HuH-7 (cell line): ENCODE measurements around the gene TAP1.

Source experiments
- DNase-seq: peaks from one replicate; pipeline ENCODE4 v3.0.0; 2011; ENCODE audit warnings: low spot score

TAP1 gene

DNA sequence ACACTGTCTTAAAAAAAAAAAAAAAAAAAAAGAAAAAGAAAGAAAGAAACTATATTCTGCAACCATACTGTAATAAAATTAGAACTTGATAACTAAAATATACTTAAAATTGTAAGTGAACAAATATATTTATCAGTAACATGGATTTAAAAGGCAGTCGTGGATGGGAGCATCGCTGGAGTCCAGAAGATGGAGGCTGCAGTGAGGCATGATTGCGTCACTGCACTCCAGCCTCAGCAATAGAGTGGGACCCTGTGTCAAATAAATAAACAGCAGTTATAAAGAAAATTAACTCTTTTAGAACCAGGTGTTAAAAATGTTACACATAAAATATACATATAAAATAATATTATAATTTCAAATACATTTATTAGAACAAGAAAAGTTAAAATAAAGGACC, 9.2 kb upstream of the TAP1 start:
- DNase-seq, result no peak

DNA sequence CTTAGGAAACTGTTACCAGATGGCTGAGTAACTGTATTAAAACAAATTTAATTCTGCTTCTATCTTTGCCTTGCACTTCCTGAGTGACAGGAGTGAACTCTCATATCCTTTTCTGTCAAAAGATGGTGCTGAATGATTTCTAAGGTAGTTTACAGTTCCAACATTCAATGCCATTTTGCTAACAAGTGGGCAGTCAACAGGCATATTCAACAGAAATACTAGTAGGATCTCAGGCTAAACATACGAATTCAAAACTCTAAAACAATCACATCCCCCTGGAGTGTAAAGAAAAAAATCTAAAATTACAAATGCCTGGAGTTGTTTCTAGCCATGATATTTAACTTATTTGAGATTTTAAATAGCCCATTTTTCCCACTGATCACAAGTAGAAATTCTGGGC, 7.2 kb upstream of the TAP1 start:
- no peak for DNase-seq

DNA sequence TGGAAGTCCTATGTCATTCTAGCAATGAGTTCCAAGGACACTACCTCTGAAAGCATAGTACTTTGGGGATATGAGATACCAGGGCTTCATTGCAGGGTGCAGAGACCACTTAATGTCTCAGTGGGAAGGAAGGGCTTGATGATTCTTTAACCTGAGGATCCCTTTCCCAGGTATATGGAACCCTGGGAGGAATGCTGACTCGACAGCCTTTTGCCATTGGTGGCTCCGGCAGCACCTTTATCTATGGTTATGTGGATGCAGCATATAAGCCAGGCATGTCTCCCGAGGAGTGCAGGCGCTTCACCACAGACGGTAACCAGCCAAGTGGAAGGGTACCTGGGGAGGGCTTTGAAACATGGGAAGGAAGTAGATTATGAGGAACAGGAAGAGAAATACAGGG, 4.7 kb upstream of the TAP1 start:
- DNase-seq, result no peak

DNA sequence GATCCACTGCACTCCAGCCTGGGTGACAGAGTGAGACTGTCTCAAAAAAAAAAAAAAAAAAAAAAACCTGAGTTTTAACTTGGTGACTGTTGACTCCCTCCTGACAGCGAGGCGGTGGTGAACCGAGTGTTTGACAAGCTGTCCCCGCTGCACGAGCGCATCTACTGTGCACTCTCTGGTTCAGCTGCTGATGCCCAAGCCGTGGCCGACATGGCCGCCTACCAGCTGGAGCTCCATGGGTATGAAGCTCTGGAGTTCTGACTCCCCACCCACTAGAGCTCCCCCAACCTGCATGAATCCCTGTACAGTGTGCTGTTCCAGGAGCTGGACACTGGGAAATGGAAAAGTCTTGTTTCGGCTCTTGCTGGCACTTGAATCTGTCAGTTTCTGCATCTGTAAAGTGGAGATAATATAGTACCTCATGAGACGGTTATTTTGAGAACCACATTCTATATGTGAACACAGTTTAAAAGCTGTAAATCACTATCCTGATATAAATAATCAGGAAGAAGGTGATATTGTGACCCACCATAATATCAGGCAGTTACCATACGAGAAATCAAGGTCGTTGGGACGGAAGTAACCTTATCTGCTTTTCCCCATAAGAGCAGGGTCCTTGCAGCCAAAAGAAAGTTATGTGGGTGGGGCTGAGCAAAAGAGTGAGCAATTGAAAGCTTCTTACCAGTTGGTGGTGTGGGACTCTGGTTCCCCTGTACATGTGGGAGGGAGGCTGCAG, 3.8 kb upstream of the TAP1 start:
- DNase-seq, result no peak

DNA sequence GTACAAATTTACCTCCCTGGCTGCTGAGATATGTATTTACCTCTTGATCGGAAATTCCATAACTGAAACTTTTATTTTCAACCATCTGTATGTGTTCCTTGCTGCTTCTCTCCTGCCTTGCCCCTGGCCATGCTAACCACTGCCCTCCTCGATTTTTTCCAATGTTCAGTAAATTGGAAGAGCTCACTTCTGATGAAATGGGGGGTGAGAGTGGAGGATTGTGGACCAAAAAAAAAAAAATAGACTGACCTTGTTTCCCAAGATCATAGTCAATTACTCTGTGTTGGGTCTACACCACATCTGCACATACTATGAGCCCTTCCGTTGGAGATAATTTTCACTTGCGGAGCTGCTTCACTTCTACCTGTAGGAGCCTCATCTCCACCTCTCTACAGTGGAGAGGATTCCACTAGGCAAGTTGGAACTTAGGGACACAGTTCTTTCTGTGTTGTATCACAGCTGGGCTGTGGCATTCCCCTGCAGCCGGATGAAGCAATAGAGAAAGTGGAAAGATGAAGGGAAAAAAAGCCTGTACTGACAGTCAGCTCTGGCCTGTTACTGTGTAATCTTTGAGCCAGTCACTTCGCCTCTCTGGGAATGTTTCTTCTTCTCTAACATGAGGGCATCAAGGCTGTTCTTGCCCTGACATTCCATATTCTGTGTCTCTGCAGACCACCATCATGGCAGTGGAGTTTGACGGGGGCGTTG, 2.1 kb upstream of the TAP1 start:
- no peak for DNase-seq

DNA sequence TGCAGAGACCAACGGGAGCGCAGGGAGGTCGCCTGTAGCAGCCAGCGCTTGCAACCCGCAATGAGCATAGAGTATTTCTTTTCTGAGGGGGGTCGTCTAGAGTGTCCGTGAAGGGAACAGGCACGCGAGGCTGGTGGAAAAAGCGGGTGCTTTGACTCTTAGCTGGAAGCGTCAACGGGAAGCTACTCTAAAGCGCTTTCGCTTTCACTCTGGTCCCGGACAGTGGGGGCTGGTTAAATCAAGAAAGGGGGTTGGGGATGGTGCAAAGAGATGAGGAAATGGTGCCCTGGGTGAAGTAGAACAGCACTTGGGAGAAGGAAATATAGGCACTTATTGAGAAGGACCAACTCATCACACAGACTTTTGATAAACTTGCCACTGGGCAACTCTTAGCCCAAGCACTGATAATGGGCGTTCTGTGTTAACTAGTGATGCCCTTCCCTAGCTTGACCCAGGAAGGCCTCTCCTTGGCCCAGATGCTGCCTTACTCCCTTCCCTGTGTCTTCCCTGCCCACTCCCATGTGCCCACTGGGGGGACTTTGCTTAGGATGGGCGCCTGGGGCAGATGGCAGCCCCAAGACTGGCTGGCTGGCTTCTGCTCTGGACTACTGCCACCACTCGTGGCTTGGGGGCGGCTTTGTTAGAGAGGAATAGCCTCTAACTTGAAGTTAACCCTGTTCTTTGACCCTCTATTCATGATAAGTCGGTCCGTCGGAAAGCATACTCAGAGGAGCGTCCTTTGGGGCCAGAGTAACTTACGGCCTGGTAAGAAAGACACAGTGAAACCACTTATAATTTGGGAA, 1.1 kb upstream of the TAP1 start:
- DNase-seq, result peak; percentile 35

DNA sequence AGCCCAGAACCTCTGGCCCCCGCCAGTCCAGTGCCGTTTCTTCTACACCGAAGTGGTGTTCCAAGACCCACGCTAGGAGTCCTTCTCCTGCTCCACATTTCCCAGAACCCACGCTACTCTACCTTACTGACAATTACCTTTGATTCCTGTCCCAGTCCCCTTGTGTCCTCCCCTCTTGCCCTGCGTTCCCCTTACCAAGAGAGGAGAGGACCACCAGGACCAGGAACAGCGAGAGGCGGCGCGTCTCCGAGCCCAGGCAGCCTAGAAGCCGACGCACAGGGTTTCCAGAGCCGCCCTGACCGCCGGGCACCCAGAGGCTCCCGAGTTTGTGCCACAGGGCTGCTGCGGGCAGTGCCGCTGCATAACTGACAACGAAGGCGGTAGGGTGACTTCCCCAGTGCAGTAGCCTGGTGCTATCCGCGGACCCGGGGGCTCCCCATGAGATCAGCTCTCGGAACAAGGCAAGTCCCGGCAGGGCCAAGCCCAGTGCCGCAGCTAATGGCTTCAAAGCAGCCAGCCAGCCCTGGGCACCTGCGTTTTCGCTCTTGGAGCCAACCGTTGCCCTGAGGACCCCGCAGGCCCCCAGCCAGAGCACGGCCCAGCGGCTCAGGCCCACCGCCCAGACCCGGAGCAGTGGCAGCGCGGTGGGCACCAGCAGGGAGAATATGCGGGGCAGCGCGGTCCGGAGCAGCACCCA, 512 bp downstream of the TAP1 start:
- peak; percentile 27 for DNase-seq

DNA sequence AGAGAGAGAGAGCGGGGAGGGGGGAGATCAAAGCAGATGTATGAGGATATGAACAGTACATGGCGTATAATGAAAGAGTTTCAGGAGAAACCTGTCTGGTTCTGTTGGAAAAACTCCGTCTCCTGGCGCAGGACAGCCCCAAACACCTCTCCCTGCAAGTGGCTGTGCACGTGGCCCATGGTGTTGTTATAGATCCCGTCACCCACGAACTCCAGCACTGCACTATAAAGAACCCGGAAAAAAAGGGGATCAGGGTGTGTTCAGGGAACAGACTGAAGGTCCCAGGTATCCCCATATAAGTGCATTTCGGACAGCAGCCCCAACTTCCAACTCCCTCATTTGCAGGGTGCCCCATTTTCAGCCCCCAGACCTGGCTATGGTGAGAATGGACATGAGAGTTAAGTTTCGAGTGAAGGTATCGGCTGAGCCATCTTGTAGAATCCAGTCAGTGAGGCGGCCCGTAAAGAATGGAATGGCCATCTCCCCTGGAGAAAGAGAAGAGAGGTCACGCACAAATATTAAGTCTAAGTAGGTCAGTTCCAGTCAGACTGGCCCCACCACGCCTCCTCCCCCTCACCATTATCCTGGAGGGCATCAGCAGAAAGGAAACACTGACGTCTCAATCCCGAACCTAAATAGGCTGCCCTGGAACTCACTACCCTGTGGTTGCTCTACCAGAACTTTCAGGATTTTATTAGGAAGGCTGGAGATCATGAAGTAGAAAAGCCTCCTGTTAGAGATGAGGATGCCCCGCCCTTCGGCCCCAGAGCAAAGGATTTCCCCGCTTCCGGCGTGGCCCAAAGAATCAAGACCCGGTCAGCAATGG, 1.3 kb downstream of the TAP1 start:
- no peak for DNase-seq

DNA sequence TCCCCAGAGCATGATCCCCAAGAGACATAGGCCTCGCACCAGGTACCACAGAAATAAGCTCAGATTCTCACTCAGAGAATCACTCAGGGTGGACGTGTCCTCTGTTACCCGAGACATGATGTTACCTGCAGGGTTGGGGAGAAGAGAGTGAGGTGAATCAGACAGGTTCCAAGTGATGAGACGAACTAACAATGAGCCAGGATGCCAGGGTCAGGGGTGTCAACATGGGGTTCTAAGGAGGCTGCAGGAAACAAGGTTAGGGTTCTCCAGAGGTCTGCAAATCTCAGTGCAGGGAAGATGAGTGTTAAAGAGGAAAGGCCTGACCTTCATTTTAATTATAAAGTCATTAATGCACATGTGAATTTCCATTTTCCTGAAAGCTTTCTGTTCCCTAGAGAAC, 2.5 kb downstream of the TAP1 start:
- no peak for DNase-seq

DNA sequence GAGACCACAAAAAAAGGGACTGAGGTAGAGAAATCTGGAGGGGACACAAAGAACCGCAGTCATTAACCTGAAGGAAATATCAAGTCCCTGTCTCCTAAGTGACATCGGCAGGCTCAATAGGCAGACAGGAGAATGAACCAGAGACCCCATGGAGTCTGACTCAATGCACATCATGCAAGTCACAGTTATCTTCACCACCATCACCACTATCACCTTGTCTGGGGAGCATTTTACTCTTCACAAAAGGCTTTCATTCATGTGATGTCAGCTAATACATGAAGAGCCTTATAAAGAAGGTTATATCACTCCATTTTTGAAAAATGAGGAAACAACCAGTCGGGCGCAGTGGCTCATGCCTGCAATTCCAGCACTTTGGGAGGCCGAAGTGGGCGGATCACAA, 4.4 kb downstream of the TAP1 start:
- no peak for DNase-seq

DNA sequence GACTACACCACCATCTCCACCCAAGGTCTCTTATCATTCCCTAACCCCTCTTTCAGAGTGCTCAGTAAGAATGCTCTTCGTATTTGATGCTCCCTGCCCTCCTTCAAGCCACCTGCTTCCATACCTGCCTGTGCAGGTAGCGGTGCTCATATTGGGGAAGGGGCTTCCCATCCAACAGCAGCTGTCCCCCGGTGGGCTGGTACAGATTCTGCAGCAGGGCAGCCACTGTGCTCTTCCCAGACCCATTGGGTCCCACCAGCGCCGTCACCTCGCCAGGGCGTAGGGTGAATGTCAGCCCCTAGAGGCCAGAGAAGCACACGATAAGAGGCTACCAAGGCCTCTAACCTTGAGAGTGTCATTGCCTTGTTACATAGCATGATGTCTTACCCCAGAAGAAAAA, 5.7 kb downstream of the TAP1 start:
- no peak for DNase-seq

DNA sequence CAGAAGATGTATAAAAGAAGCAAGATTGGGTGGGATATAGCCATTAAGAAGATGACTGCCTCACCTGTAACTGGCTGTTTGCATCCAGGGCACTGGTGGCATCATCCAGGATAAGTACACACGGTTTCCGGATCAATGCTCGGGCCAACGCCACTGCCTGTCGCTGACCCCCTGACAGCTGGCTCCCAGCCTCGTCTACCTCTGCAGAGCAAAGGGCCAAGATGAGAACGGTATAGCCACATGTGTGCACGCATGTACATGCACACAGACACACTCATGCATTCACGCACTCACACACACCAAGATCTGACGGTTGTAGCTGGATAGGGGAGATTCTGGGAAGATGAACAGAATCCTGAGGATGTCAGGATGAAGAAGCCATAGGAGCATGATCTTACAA, 6.5 kb downstream of the TAP1 start:
- no peak for DNase-seq

DNA sequence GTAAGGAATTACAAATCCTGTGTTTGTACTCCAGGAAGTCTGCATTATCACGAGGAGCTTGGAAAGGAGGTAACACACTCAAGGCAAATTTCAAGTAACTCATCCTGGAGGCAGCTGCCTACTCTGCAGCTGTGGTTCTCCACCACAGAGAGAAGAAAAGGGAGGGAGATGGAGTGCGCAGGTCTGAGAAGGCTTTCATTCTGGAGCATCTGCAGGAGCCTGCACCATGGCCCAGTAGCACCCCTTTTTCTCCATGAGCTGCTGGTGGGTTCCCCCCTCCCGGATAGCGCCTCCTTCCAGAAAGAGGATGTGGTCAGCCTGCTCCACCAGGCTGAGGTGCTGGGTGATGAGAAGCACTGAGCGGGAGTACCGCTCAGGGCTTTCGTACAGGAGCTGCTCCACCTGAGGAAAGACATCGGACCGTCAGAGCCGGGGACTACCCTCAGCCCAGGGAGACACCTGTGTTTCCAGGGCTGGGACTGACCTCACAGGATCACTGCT, 8.1 kb downstream of the TAP1 start:
- DNase-seq, result no peak

DNA sequence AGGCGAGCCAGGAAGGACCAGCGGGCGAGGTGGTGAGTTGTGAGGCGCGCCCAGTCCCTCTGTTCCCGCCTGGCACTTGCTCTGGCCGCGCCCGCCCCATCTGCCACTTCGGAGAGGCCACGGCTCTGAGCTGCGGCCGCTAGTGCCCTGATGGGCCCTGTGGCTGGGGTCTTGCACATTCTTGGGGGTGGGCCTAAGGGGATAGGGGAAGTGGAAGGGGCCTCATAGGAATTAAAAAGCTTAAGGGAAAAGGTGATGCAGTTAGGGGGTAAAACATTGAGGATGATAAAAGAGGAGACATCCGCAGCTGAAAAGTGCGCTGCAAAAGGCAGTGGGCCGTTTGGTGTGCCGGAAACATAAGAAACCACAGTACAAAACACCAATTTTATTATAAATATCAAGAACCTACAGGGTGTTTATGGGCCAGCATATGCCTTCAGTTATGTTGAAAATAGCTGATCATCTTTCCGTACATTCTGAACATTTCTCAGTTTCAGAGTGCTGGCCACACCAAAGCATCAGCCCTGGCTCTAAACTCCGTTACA, 8.6 kb downstream of the TAP1 start:
- no peak for DNase-seq

DNA sequence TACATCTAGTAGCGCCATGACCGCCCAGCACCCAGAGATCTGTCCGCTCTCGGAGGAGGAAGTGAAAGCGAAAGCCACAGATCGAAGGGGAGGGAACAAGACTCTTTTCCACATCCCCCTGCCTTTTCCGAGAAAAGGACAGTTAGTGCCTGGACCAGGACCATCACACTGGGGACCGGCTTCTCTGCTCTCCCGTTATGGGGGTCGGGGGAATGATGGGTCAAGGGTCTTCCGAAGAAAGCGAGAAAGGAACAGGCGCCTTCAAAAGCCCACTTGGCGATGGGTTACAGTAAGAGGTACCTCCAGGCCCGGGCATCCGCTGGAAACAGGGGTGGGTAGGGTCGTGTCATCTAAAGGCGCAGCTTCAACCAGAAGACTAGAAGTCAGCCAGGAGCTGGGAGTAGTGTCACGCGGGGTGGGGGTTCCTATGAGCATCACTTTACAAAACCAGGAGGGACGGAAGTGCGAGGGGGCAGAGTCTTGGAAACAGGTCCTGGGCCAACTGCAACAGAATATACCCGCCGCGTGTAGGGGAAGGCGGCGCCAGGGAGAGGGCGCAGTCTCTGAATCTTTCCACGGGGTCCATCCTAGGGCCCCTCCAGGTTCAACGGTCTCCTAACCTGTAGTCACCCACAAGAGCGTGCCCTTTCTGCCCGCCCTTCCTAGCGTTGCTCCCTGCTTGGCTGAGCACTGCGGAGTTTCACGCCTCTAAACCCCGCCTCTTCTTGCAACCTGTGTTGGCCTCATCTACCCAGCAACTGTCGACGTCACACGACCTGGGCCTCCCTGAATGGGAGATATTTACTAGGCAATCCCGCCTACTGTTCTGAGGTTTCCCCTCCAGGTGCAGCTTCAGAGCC, 9.3 kb downstream of the TAP1 start, which contains the start of gene PSMB8:
PSMB8 (minus strand) TSS at position 69 of the 860 bp plus-strand sequence; CDS start at position 18, 51 bp downstream.
- DNase-seq, result peak; percentile 86

DNA sequence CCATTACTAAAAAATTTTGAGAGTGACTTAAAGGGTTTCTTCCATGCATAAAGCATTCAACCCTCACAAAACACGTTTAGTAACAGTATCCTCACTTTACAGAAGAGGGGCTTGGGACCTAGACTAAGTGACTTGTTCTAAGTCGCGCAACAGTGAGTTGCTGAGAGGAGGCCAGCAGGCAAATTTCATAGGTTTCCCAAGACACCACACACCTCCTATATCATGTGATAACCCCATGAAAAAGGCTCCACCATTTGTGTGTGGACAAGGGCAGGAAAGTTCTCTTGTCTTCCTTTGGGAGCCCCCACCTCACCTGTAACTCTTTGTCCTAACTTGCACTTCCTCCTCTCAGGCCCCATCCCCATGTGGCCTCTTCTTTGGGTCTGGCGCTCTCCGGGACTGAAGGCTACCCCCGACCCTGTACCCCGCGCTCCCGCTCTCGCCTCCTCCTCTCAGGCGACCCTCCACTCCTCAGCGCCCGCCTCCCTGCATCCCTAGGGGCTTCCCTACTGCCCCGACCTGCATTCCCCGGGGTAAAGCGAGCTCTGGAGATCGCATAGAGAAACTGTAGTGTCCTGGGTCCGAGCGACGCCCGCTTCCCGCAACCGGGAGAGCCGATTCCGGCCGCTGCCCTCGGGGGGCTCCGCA, 10.0 kb downstream of the TAP1 start:
- no peak for DNase-seq

DNA sequence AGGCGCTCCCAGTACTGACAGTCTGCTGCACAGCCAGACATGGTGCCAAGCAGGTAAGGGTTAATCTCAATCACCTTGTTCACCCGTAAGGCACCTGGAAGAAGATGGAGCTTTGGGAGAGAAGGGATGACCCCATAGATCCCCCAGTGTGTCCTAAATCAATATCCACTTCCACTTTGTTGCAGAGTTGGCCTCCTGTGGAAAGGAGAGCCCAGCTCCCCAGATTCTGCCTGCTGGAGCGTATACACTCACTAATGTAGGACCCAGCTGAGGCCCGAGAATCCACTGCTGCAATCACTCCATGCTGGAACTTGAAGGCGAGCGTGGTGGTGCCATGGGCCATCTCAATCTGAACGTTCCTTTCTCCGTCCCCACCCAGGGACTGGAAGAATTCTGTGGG, 10.8 kb downstream of the TAP1 start:
- no peak for DNase-seq

DNA sequence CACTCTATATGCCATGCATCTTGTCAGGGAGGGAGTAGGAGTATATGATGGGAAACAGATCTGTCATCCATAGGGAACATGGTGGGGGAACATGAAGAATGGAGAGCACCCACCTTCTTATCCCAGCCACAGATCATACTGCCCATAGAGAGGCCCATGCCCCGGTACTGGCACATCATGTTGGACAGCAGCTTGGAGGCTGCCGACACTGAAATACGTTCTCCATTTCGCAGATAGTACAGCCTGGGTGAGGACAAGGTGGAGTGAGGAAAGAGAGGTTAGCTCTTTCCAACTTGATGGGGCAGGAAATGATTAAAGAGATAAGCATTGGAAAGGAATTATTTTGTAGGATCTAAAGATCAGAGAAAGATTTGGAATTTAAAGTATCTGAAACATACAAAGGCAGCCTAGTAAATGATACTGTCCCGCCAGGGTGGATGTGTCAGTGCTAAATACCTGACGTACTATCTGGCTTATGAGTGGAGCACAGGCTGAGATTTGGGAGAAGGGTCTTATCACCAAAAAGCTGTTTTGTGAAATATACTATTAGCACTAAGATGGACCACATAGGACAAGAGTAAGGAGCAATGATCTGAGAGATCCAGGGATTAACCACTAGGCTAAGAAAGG, 11.4 kb downstream of the TAP1 start:
- no peak for DNase-seq
